GM18868 (cell line): ENCODE data around the gene CHST3.
"Not testable (repeated sequence)": the region's sequence is repeated elsewhere in the genome, so short reads cannot be mapped to it uniquely, and the experiment has no call there.

ENCODE experiments used
- ATAC-seq: cut with Tn5 transposase; IDR thresholded peaks from one replicate; pipeline ENCODE4 v1.9.1; 2021; ENCODE audit warnings: mild to moderate bottlenecking, moderate library complexity; ENCODE audit not compliant: unreplicated experiment

Gene CHST3

GRCh38 chr10:72026278-72027111 is 62.3 kb downstream of the CHST3 start:
- ATAC-seq, result no peak

- no peak for ATAC-seq
Observed at GRCh38 chr10:72027498-72027897, 63.3 kb downstream of the CHST3 start.

GRCh38 chr10:72029414-72029813 is 65.2 kb downstream of the CHST3 start:
- ATAC-seq, result no peak

- ATAC-seq, result no peak
Observed at GRCh38 chr10:72030762-72031543, 66.8 kb downstream of the CHST3 start.

DNA sequence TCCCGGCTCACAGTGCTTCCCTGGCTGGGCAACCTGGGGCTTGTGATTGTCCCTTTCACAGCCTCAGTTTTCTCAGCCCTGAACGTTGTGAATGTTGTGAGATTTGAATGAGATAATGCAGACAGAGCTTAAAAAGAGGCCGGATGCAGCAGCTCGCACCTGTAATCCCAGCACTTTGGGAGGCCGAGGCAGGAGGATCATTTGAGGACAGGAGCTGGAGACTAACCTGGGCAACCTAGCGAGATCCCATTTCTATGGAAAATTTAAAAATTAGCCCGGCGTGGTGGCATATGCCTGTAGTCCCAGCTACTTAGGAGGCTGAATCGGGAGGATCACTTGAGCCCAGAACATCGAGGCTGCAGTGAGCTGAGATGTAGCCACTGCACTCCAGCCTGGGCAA is 67.5 kb downstream of the CHST3 start:
- ATAC-seq, result no peak

GRCh38 chr10:72032409-72033162 is 68.4 kb downstream of the CHST3 start:
- ATAC-seq, result not testable (repeated sequence)

DNA sequence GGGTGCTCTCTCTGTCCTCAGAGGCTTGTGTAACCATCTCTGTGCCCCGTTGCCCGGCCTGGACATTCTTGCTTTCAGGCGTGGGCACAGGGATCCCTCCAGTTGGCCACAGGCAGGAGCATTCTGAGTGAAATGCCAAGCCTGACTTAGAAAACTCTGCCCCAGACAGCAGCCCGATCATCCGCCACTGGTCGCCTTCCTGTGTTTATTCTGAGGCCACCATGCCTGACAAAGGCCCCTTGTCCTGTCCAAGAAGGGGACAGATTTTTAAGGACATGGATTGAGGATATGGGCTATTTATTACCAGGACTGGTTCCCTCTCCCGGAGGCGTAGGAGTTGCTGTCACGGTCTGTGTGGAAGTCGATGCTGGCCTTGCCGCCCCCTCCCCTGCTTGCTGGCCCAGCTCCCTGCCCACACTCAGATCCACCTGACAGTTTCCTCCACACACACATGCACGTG is 69.9 kb downstream of the CHST3 start:
- ATAC-seq, result no peak

DNA sequence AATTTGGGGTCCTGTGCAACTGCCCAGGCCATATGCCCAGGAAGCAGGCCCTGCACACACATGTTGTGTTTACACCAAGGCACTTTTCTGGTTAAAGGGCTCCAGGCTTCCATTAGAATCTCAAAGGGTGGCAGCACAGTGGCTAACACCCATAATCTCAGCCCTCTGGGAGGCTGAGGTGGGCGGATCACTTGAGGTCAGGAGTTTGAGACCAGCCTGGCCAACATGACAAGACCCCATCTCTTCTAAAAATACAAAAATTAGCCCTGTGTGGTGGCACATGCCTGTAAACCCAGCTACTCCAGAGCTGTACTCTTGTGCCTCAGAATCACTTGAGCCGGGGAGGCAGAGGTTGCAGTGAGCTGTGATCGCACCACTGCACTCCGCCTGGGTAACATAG is 70.6 kb downstream of the CHST3 start:
- ATAC-seq, result no peak

- no peak for ATAC-seq
Observed at GRCh38 chr10:72035252-72035887, 71.2 kb downstream of the CHST3 start.

GRCh38 chr10:72037266-72037665 is 73.1 kb downstream of the CHST3 start:
- ATAC-seq, result no peak

DNA sequence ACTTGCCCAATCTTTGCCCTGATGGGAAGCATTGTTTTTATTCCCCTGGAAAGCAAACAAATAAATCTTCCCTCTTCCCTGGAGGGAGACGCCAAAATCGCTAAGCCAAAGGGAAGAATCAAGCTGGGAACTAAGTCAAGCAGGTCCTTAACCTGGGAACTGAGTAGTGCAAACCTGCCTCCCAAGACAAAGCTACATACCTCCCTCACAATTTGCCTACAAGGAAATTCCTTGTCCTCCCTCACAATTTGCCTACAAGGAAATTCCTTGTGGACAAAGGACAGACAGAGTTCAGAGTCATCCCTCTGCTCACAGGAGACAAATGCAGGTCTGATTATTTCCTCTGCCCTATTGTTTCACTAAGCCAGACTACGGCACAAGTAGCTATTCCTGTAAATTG is 73.6 kb downstream of the CHST3 start:
- no peak for ATAC-seq

- ATAC-seq, result no peak
Observed at GRCh38 chr10:72038458-72039001, 74.3 kb downstream of the CHST3 start.

DNA sequence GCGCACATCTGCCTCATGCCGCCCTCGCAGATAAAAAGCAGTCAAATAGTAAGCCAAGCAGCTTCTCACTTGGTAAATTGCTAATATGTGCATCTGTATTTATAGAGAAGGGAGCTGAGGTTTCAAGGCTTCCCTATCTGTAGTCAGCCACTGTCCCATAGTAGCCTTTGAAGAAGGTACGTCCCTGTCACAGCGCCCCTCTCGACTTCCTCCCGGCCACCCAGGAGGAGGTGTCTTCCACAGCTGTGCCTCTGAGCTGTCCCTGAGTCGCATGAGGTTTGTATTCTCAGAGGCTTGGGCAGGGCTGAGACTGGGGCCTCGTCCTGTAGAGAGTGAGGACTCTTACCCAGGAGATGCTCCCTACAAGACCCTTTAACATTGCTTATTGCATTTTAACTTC is 75.2 kb downstream of the CHST3 start:
- no peak for ATAC-seq

DNA sequence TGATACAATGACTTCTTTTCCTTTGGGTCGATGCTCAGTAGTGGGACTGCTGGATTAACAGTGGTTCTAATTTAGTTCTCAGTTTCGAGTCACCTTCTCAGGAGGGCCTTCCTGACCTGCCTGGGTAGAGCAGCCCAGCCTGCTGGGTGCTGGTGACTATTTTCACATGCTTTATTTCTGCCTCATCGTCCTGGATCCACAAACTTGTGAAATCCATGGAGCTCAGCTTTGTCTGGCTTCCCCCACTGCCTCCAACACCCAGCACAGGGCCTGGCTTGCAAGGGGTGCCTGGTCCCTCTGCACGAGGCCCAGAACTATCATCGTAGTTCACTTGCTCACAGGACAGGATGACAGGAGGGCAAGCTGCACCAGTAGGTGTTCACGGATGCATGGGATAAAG is 77.3 kb downstream of the CHST3 start:
- no peak for ATAC-seq

GRCh38 chr10:72043016-72043834 is 79.0 kb downstream of the CHST3 start:
- no peak for ATAC-seq

- ATAC-seq, result no peak
Observed at GRCh38 chr10:72044417-72045041, 80.3 kb downstream of the CHST3 start.

- ATAC-seq, result no peak
Observed at GRCh38 chr10:72045586-72045985, 81.4 kb downstream of the CHST3 start.

DNA sequence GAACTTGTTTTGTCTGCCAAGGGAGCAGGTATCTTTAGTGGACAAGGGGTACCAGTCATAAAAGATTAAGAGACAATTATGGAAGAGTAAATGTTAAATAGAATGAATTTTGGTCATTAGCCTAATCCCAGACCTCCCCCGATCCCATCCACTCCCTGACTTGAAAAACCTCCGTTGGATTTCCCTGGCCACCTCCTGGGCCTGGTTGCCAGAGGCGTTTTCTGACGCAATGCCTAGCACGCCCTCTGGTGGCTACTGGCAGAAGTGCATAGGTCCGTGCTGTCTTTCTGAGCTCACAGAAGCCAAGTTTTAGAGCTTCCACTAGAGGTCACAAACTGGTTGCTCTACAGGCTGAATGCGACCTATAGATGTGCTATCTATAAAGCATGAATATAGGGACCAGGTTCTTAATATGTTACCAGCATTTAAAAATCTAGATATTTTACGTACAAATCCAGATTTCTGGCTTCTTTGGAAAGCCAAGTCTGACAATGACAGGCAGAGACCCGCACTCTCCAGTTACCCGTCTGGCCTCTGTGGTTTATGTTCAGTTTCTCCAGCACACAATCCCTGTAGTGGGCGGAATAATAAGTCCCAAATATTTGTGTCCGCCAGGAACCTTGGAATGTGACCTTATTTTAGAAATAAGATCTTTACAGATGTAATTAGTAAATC is 84.4 kb downstream of the CHST3 start:
- peak; percentile 47 for ATAC-seq

- ATAC-seq, result no peak
Observed at GRCh38 chr10:72049472-72049871, 85.3 kb downstream of the CHST3 start.
